SW480 (cell line): ENCODE data around the gene KCNK18.

ENCODE experiments used
- DNase-seq: peaks from one replicate; pipeline ENCODE4 v3.0.0-alpha.2; 2016; ENCODE audit warnings: low spot score

Gene KCNK18

GRCh38 chr10:117197189-117197588 lies at the start of gene KCNK18:
Gene KCNK18, plus strand, starts transcription at chr10:117197489. Its CDS starts 0 bp downstream, at chr10:117197489.
- DNase-seq = no peak

- DNase-seq = no peak
These were observed 49.0 kb upstream of the KCNK18 start for GRCh38 chr10:117148284-117148683.

GRCh38 chr10:117152668-117153067 lies 44.6 kb upstream of the KCNK18 start:
- no peak for DNase-seq

DNA sequence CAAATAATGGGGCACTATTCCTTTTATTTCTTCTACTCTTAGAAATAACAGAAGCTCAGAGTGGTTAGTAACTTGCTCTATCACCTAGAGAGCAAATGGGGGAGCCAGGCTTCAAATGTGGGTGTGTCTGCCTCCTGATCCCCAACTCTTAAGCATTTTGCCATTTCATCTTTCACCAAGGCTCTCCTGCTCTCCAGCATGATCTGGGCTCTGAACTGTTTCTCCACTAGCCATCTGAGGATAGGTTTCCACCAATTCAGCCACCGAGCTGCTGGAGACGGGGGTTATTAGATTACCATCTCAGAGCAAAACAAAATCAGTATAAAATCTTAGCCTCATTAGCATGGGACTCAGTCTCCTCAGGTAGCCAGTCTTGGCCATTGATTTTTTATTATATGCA lies 39.0 kb upstream of the KCNK18 start:
- DNase-seq = no peak

DNA sequence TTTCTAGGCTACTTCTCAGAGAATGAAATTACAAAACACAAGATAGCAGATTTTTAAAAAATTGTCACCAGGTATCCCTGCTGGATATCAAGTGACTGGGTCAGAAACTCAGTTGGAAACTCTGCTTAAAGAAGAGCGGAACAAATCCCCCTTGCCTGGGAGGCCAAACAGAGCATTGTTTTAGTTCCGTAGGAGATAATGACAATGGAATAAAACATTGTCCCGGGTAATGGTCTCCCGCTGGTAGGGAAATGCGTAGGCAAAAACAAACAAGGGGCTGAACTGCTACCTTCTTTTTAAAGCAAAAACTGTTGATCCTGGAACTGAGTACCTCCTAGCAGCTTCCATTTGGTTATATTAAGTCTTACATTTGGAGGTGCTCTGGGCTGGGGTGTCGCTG lies 37.9 kb upstream of the KCNK18 start:
- no peak for DNase-seq

DNA sequence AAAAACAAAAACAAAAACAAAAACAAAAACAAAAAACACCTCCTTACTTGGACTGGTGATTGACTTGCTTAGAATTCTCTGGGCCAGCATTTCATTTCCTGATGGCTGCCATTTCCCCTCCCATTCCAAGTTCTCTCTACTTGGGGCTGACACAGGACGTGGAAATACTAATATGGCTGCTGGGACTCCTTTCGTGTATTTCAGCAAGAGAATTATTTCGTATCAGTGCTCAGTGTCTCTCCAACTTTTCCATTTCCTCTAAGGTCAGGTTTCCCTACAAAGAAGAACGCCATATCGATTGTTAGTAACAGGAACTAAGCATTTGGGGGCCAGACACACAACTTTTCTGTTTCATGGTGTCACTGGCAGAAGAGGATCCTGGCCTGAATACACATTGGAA lies 36.7 kb upstream of the KCNK18 start:
- DNase-seq = no peak

DNA sequence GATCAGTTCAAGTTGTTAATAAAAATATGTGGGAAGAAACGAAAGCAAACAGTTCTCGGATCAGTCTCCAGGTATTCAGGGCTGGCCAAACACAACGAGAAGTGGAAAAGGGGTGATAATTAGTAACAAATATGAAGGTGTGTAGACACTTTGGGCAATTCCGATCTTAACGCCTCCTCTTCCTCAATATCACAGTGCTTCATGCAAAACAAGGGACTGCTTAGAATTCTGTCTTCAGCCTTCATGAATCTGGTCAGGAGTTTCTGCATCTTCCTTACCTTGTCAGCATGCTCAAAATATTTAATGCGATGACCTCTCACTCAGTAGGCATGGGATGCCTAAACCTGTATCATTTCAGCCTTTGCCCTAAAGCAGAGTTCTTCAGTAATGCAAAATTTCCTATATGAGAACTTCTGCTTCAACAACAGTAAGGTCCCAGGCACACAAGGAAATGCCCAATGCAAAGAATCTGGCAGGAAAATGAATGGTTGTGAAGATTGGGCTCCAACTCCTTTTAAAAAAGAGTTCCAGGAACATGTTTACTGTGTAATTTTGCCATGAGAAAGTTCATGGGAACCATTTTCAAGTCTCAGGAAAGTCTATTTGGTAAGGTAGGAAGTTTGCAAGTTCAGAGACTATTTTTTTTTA lies 35.8 kb upstream of the KCNK18 start:
- DNase-seq = no peak

DNA sequence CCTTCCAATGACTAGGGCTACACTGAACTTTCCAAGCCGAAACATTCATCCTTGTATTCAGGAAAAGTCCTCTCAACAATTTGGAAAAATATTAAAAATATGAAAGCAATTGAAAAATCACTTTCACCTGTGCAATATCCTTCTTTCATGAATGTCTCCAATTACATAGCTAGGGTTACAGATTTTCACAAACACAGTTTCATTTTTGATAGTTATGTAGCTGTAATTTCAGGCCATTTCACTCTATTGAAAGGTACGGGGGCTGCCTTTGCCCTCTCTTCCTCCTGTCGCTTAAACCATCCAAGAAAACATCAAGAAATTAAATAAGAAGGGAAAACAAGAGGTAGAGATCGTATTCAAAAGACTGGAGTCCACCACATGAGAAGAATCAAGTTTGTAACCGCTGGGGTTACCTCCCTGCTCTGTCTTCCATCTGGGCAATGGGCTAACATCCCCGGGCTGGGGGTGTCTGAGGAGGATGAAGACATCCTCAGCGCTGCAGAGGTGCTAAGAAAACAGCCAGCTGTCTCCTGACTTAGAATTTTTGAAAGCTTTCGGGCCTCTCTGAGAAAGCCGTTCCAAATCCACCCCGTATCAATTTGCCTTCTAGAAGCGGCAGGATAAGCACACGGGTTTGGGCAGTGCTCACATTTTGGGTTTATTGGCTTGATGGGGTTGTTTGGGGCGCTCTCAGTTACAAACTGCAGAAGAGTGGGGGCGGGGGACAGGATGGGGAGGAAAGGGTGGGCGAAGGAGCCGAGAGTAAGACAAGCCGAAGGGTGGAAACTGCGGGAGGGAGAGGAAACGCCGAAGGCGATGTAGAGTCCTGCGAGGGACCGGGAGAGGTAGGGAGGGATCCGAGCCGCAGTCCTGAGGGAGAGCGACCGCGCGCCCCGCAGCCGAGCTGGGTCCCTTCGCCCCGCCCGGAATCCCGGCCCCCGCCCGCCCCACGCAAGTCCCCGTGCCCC lies 34.9 kb upstream of the KCNK18 start:
- no peak for DNase-seq

DNA sequence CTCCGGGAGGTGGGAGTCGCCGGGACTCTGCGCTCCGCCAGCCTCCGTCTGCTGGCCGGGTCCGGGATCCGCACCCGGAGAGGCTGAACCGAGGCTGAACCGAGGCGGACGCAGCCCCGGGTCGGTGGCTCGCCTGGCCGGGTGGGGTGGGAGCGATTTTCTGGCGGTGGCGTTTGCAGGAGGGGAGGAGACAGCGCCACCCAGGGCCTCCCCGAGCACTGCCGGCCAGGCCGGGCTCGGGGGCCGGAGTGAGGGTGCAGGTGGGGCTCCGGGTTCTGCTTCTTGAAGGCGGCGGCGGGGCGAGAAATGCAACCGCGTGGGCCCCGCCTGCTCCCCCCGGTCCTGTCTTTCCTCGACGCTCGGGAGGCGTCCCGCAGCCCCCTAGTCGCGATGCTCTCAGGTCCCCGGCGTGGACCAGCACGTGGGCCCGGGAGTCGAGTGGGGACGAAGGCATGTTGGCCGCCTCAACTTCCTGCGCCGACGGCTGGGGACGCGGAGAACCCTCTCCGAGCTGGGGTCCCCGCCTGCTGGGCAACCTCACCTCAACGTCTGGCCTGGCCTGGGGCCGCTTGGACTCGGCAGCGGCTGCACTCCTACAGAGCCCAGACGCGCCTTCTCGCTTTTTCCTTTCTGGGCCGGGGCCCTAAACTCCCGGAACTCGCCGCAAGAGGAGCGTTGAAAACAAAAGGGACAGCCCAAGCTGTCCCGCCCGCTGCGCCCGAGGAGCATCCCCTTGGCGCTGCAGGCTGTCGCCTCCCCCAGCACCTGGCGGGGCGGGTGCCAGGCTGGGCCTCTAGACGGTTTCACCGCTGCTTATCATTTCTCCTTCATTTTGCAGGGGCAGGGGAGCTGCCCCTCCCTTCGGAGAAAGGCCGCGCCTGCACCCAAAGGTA lies 34.0 kb upstream of the KCNK18 start:
- DNase-seq = no peak

GRCh38 chr10:117163954-117164548 lies 33.2 kb upstream of the KCNK18 start:
- DNase-seq = no peak

GRCh38 chr10:117164592-117165537 lies 32.4 kb upstream of the KCNK18 start:
- DNase-seq = no peak

GRCh38 chr10:117165538-117166417 lies 31.5 kb upstream of the KCNK18 start:
- peak; percentile 30 for DNase-seq

GRCh38 chr10:117166418-117167345 lies 30.6 kb upstream of the KCNK18 start:
- peak; percentile 56 for DNase-seq

- DNase-seq = no peak
These were observed 29.9 kb upstream of the KCNK18 start for GRCh38 chr10:117167346-117167788.

GRCh38 chr10:117167789-117168674 lies 29.3 kb upstream of the KCNK18 start:
- peak; percentile 33 for DNase-seq

DNA sequence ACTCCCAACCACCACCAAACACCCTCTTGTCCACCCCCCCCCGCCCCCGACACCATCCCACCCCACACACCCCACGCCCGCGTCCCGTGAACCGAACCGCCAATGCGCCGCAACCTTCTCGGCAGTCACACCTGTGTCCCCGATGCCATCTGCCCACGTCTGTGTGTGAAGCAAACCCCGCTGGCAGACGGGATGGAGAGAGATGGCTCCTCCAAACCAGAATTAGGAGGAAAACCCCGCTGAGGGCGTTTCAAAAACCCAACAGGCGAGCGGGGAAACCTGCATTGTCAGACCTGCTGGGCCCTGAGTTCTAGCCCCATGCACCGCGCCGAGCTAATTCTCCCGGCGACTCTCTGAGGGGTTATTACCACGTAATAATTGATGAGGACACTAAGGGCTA lies 28.6 kb upstream of the KCNK18 start:
- no peak for DNase-seq

GRCh38 chr10:117169480-117169879 lies 27.8 kb upstream of the KCNK18 start:
- DNase-seq = no peak
